ENCODE results near the gene PSPH.
"Not testable (repeated sequence)": the region's sequence is repeated elsewhere in the genome, so short reads cannot be mapped to it uniquely, and the experiment has no call there.

GRCh38 chr7:56045758-56046157 is 5.5 kb downstream of the PSPH start:
- not testable (repeated sequence) for TF ChIP-seq ZNF274 (IDR thresholded peaks at IDR 0.05; ENCODE audit: low read depth, low read length); YY1 (IDR thresholded peaks at IDR 0.05; ENCODE audit: insufficient read depth, insufficient read length); SUZ12 (IDR thresholded peaks at IDR 0.05; ENCODE audit: extremely low read depth, insufficient read depth, insufficient read length)
